K562 (cell line): Measurements from ENCODE around the gene LCA5L. TPM values are rescaled to one million over a fixed set of nuclear protein-coding genes. Genes with fewer than 3 reads are reported as not detected.
A peak's percentile ranks its signal among the peaks of the same experiment; 100 is the strongest.

Experiments used
- AFF1 ChIP-seq, 2 experiments: fragments of 450-650 bp; IDR thresholded peaks; 2 replicates each; pipeline ENCODE4 v1.6.1; 2018; ENCODE audit warnings: mild to moderate bottlenecking in 2 of 2, low read depth in 1 of 2; ENCODE audit not compliant: partially characterized antibody in 2 of 2
- ARID3A ChIP-seq: IDR thresholded peaks from 2 replicates; pipeline ENCODE4 v1.6.1; 2012; ENCODE audit warnings: low read depth, low read length, improper control_type of control experiment, borderline replicate concordance
- ESRRB ChIP-seq: fragments of 250-450 bp; sonication (Bioruptor Pico); IDR thresholded peaks from 2 replicates; pipeline ENCODE4 v1.5.0; 2020; ENCODE audit warnings: mild to moderate bottlenecking, moderate library complexity, borderline replicate concordance
- EZH2 ChIP-seq: IDR thresholded peaks from 2 replicates; pipeline ENCODE4 v1.6.1; 2012; ENCODE audit warnings: low read depth, mild to moderate bottlenecking, inconsistent platforms, low read length, borderline replicate concordance
- FOS ChIP-seq: IDR thresholded peaks from 3 replicates; pipeline ENCODE4 v1.6.1; 2011; ENCODE audit not compliant: insufficient read length; ENCODE audit errors: extremely low read depth
- MBD1 ChIP-seq: fragments of 250-450 bp; sonication (Bioruptor Pico); IDR thresholded peaks from 2 replicates; pipeline ENCODE4 v1.8.0; 2022; ENCODE audit warnings: inconsistent platforms
- MLLT1 ChIP-seq, 2 experiments: fragments of 450-650 bp; IDR thresholded peaks; 2 replicates each; pipeline ENCODE4 v1.6.1; 2016
- NFE2 ChIP-seq: IDR thresholded peaks from 2 replicates; pipeline ENCODE4 v1.6.1; 2014; ENCODE audit warnings: antibody characterized with exemption, low read depth
- NFIX ChIP-seq: fragments of 250-450 bp; sonication (Bioruptor Pico); IDR thresholded peaks from 2 replicates; pipeline ENCODE4 v1.4.0; 2020; ENCODE audit warnings: low read depth, mild to moderate bottlenecking, moderate library complexity
- POLR2AphosphoS2 ChIP-seq: IDR thresholded peaks from 2 replicates; pipeline ENCODE4 v1.6.1; 2012; ENCODE audit warnings: low read length, improper control_type of control experiment
- RBBP5 ChIP-seq: fragments of 200-600 bp; sonication (generic); IDR thresholded peaks from 2 replicates; pipeline ENCODE4 v1.6.1; 2012; ENCODE audit warnings: borderline replicate concordance, mild to moderate bottlenecking, low read length, control low read depth, inconsistent platforms; ENCODE audit not compliant: insufficient read depth, poor library complexity, severe bottlenecking
- ZBTB17 ChIP-seq: fragments of 450-650 bp; formaldehyde crosslinking; IDR thresholded peaks from 2 replicates; pipeline ENCODE4 v1.4.0; 2020; ENCODE audit warnings: mild to moderate bottlenecking
- ZC3H8 ChIP-seq: fragments of 450-650 bp; IDR thresholded peaks from 2 replicates; pipeline ENCODE4 v1.6.1; 2017
- ZNF12 ChIP-seq: sonication (generic); formaldehyde crosslinking; IDR thresholded peaks from 2 replicates; pipeline ENCODE4 v1.4.0; 2020; ENCODE audit warnings: mild to moderate bottlenecking, missing genetic modification reagents
- ZNF511 ChIP-seq: sonication (generic); formaldehyde crosslinking; IDR thresholded peaks from 2 replicates; pipeline ENCODE4 v1.8.0; 2022; ENCODE audit warnings: mild to moderate bottlenecking, missing genetic modification reagents
- ZNF717 ChIP-seq: fragments of 250-450 bp; sonication (Bioruptor Pico); IDR thresholded peaks from 2 replicates; pipeline ENCODE4 v1.5.0; 2021
- polyA plus RNA-seq, 8 experiments: library from polyadenylated mRNA; depleted of rRNA in 4 of 8; stranded (reverse) in 5 of 8; unstranded in 3 of 8; fragments of >200 nt; fragmentation: Nextera tagmentation in 2 of 8; fragmentation: Illumina TruSeq in 1 of 8; extraction: Ambion mirVana in 2 of 8; extraction: Trizol in 1 of 8; gene quantifications; 2 replicates each; pipeline versions ENCODE4 v1.2.1 to v1.2.3, GENCODE V29; 2011 to 2014; ENCODE audit warnings: inconsistent platforms in 1 of 8, missing spikeins in 1 of 8
- total RNA-seq, 7 experiments: library from RNA; depleted of rRNA in 6 of 7; stranded (reverse); fragments of >200 nt in 6 of 7; fragmentation: Illumina TruSeq in 2 of 7; extraction: Trizol in 2 of 7; gene quantifications; 2 replicates each; pipeline versions ENCODE4 v1.2.1 to v1.2.3, GENCODE V29; 2011 to 2021; ENCODE audit warnings: low replicate concordance in 1 of 7

The LCA5L gene
- total and polyA plus RNA-seq, 9 of the 15 experiments (the other 6 are each of a cell fraction or from before 2014, with no cell fraction given) = 1.8 to 4.9 (median 3.8) TPM

- no peak for TF ChIP-seq RBBP5
- peak; percentile 57; the same call in 1 of the 2 replicates for TF ChIP-seq ZBTB17 (CRISPR knock-in tag)
- TF ChIP-seq ZNF511 (CRISPR knock-in tag) = no peak
- no peak for TF ChIP-seq ZC3H8
- TF ChIP-seq FOS = peak; percentile 68
- TF ChIP-seq MBD1 (CRISPR knock-in tag) = no peak
- TF ChIP-seq ZNF717 = no peak
- no peak for TF ChIP-seq ESRRB (CRISPR knock-in tag)
- TF ChIP-seq POLR2AphosphoS2 = no peak
- no peak for TF ChIP-seq ARID3A
- TF ChIP-seq MLLT1 (IDR thresholded peaks at IDR 0.05) = no peak
- TF ChIP-seq AFF1 (IDR thresholded peaks at IDR 0.05; ENCODE audit: low read depth in 1 of 2, partially characterized antibody in 2 of 2) = peak in 1 of 2 experiments; percentile 92
- TF ChIP-seq NFIX = no peak
- TF ChIP-seq ZNF12 (CRISPR knock-in tag) = no peak
- TF ChIP-seq NFE2 = no peak
- no peak for TF ChIP-seq EZH2
Measured at GRCh38 chr21:39451332-39452206, 6.0 kb upstream of the LCA5L start, which contains the start of gene SH3BGR (continued).
